HEK293 (cell line): ENCODE data around the gene ZNF423.

Experiments used
- BCL11A ChIP-seq: fragments of 450-650 bp; formaldehyde crosslinking; IDR thresholded peaks from 2 replicates; pipeline ENCODE4 v1.5.1; 2016; ENCODE audit warnings: low read depth, missing biosample characterization, missing genetic modification characterization
- CTCF ChIP-seq: fragments of 450-650 bp; formaldehyde crosslinking; IDR thresholded peaks from 2 replicates; pipeline ENCODE4 v1.5.1; 2016; ENCODE audit warnings: missing biosample characterization, missing genetic modification characterization
- HOXA7 ChIP-seq: sonication (generic); formaldehyde crosslinking; IDR thresholded peaks from 2 replicates; pipeline ENCODE4 v1.8.1; 2022; ENCODE audit warnings: missing genetic modification reagents, borderline replicate concordance
- PATZ1 ChIP-seq: fragments of 450-650 bp; formaldehyde crosslinking; IDR thresholded peaks from 2 replicates; pipeline ENCODE4 v1.5.1; 2016; ENCODE audit warnings: missing biosample characterization, missing genetic modification characterization
- REST ChIP-seq: fragments of 450-650 bp; formaldehyde crosslinking; IDR thresholded peaks from 2 replicates; pipeline ENCODE4 v1.5.1; 2016; ENCODE audit warnings: missing biosample characterization, missing genetic modification characterization
- SCRT2 ChIP-seq: fragments of 450-650 bp; formaldehyde crosslinking; IDR thresholded peaks from 2 replicates; pipeline ENCODE4 v1.5.1; 2016; ENCODE audit warnings: missing biosample characterization, missing genetic modification characterization
- SETDB1 ChIP-seq: IDR thresholded peaks from one replicate; pipeline ENCODE4 v1.6.1; 2017; ENCODE audit warnings: mild to moderate bottlenecking, low read length, moderate library complexity, mixed read lengths; ENCODE audit not compliant: insufficient read length
- YY1 ChIP-seq: fragments of 450-650 bp; formaldehyde crosslinking; IDR thresholded peaks from 2 replicates; pipeline ENCODE4 v1.5.1; 2018; ENCODE audit warnings: missing biosample characterization, missing genetic modification characterization
- ZBTB20 ChIP-seq: fragments of 450-650 bp; formaldehyde crosslinking; IDR thresholded peaks from 2 replicates; pipeline ENCODE4 v1.5.1; 2016; ENCODE audit warnings: missing biosample characterization, missing genetic modification characterization
- ZEB2 ChIP-seq: fragments of 450-650 bp; formaldehyde crosslinking; IDR thresholded peaks from 2 replicates; pipeline ENCODE4 v1.5.1; 2016; ENCODE audit warnings: missing biosample characterization, missing genetic modification characterization
- ZNF704 ChIP-seq: fragments of 450-650 bp; formaldehyde crosslinking; IDR thresholded peaks from 2 replicates; pipeline ENCODE4 v1.5.1; 2016; ENCODE audit warnings: missing biosample characterization, missing genetic modification characterization

- TF ChIP-seq CTCF (tag by site-specific recombination) (no peak), SCRT2 (tag by site-specific recombination) (no peak), YY1 (tag by site-specific recombination) (no peak), SETDB1 (no peak), HOXA7 (CRISPR knock-in tag) (no peak), ZBTB20 (tag by site-specific recombination) (no peak), PATZ1 (tag by site-specific recombination) (no peak), REST (tag by site-specific recombination) (no peak), ZEB2 (tag by site-specific recombination) (no peak), ZNF704 (no peak), BCL11A (no peak)
Observed at GRCh38 chr16:49830873-49831272, 25.0 kb downstream of the ZNF423 start.
